ENCODE measurements around the gene IVNS1ABP.
"Not testable (repeated sequence)": the region's sequence is repeated elsewhere in the genome, so short reads cannot be mapped to it uniquely, and the experiment has no call there.

IVNS1ABP gene

DNA sequence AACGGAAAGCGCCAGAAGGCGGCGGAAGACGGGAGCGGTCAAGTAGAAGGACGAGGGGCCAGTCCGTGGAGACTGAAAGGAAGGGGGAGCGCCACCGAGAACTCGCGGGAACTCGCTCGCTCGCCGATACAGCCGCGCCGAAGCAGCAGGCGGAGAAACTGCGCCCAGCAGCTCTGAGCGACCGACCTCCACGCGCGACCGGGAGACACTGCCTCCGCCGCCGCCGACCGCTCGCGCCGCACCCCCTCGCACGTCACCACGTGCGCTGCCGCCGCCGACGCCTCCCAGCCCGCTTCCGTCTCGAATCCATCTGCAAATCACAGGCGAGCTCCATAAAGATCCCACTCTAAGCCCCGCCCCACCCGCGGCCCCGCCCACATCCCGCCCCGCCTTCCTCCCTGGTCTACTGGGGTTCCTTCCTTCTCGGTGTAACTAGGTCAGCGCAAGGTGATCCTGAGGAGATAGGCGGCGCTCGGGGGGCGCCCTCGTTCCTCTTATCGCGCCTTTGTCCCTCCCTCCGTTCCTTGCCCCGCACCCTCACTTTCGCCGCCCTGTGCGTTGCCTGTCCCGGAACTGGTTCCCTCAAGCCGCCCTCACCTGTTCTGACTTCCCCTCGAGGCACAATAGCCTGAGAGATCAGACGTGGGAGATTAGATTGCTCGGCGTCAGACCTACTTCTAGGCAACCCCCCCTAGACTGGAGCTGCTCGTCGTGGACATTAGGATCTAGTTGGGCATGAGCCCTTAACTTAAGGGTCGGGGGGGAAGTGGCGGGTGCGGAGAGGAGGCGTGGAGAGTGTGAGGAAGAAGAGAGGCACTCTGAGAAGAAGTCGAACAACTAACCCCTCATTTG, at the start of gene IVNS1ABP:
TSS of gene IVNS1ABP (minus strand) at position 210 of the 852 bp plus-strand sequence. CDS start 7,750 bp downstream, outside the sequence.
- H3K9me3 Mint-ChIP-seq, result peaks cover 5% of the 10 kb centered on the region
- H3K27me3 Mint-ChIP-seq, result no peaks in the 10 kb centered on the region
- peak within 1 kb of the TSS; percentile 98 for H3K27ac Mint-ChIP-seq
- H3K4me1 Mint-ChIP-seq, result peaks cover 55% of the 10 kb centered on the region
- peak; percentile 96 for DNase-seq
- CTCF ChIA-PET, result interaction anchor here (0.8 to 4.4 kb wide), 15 partner anchors 20 to 364 kb away, joined by 3 to 28 read pairs (median 4); no protein-coding TSS in a partner anchor
- H3K36me3 Mint-ChIP-seq, result peaks cover 24% of the 10 kb centered on the region
- peak within 1 kb of the TSS; percentile 95 for H3K4me3 Mint-ChIP-seq

DNA sequence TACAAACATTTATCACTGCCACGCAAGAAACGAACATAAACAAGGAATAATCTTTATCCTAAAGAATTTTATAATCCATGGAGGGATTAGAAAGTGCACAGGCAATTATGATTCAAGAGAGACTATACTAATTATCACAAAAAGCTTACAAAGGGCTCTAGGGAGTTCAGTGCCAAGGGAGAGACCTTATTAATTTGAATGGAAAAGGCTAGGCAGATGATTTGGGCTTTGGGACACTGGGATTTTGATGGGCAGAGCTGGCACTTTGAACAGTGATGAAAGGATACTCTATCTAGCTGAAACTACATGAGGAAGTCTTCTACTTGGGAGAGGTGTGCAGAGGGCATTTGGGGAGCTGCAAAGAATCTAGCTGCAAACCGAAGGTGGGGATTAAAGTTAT, 48.9 kb upstream of the IVNS1ABP start:
- H3K4me3 Mint-ChIP-seq, result no peak overlapping the region
- peaks cover 2% of the 10 kb centered on the region for H3K36me3 Mint-ChIP-seq
- H3K4me1 Mint-ChIP-seq, result no peaks in the 10 kb centered on the region
- DNase-seq, result no peak
- peaks cover 4% of the 10 kb centered on the region for H3K27me3 Mint-ChIP-seq
- peaks cover 10% of the 10 kb centered on the region for H3K9me3 Mint-ChIP-seq
- CTCF ChIA-PET, result interaction anchor here (0.8 kb wide), 1 partner anchor 304 kb away, joined by 3 read pairs; no protein-coding TSS in a partner anchor
- no peak overlapping the region for H3K27ac Mint-ChIP-seq

DNA sequence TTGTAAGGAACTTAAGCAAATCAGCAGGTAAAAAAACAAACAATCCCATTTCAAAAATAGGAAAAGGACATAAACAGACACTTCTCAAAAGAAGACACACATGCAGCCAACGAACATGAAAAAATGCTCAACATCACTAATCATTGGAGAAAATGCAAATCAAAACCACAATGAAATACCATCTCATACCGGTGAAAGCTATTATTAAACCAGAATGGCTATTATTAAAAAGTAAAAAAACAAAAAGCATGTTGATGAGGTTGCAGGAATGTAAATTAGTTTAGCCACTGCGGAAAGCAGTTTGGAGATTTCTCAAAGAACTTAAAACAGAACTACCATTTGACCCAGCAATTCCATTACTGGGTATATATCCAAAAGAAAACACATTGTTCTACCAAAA, 47.5 kb upstream of the IVNS1ABP start:
- CTCF ChIA-PET, H3K4me1 Mint-ChIP-seq: not testable (repeated sequence)

DNA sequence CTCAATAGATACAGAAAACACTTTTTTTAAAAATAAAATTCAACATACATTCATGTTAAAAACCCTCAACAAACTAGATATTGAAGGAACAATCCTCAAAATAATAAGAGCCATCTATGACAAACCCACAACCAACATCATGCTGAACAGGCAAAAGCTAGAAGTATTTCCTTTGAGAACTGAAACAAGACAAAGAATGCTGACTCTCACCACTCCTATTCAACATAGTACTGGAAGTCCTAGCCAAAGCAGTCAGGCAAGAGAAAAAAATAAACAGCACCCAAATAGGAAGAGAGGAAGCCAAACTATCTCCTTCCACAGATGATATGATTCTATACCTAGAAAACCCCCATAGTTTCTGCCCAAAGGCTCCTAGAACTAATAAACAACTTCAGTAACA, 46.2 kb upstream of the IVNS1ABP start:
- H3K36me3 Mint-ChIP-seq, result peaks cover 3% of the 10 kb centered on the region
- no peaks in the 10 kb centered on the region for H3K4me1 Mint-ChIP-seq
- DNase-seq, result no peak
- no peak overlapping the region for H3K4me3 Mint-ChIP-seq
- peaks cover 17% of the 10 kb centered on the region for H3K9me3 Mint-ChIP-seq
- CTCF ChIA-PET, result no interaction called here
- peaks cover 4% of the 10 kb centered on the region for H3K27me3 Mint-ChIP-seq
- no peak overlapping the region for H3K27ac Mint-ChIP-seq

More for the DNA sequence above, 47.5 kb upstream of the IVNS1ABP start:
- H3K27me3 Mint-ChIP-seq, H3K27ac Mint-ChIP-seq, H3K36me3 Mint-ChIP-seq, H3K4me3 Mint-ChIP-seq, DNase-seq: not testable (repeated sequence)
- peaks cover 15% of the 10 kb centered on the region for H3K9me3 Mint-ChIP-seq

DNA sequence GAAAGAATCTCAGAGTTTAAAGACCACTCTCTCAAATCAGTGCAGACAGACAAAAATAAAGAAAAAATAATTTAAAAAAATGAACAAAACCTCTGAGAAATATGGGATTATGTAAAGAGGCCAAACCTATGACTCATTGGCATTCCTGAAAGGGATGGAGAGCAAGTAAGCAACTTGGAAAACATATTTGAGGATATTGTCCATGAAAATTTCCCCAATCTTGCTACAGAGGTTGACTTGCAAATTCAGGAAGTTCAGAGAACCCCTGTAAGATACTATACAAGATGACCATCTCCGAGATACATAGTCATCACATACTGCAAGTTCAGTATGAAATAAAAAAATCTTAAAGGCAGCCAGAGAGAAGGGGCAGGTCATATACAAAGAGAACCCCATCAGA, 43.7 kb upstream of the IVNS1ABP start:
- Mint-ChIP-seq H3K4me1 (no peaks in the 10 kb centered on the region), H3K36me3 (peaks cover 3% of the 10 kb centered on the region), H3K27ac (no peak overlapping the region), H3K9me3 (peaks cover 17% of the 10 kb centered on the region), H3K27me3 (no peaks in the 10 kb centered on the region), H3K4me3 (no peak overlapping the region)
- CTCF ChIA-PET, result no interaction called here
- no peak for DNase-seq

DNA sequence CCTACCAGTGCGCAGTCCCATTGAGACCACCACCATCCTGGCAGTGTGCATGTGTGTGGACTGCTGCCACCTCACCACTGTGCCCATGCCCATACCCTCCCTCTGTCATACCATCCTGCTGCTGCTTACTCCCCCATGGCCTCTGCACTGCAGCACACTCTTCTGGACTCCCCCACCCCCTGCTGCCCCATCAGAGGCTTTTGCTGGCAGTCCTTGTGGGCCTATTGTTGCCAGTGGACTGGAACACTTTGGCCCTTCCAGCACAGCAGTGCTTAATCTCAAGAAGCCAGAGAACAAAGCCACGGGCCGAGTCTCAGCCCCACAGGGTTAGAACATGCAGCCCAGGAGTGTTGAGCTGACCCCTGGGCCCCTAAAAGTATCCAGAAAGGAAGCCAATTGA, 41.9 kb upstream of the IVNS1ABP start:
- DNase-seq, result no peak
- CTCF ChIA-PET, result interaction anchor here (0.7 kb wide), 1 partner anchor 264 kb away, joined by 3 read pairs; no protein-coding TSS in a partner anchor
- no peaks in the 10 kb centered on the region for H3K4me1 Mint-ChIP-seq
- H3K36me3 Mint-ChIP-seq, result peaks cover 3% of the 10 kb centered on the region
- H3K9me3 Mint-ChIP-seq, result peaks cover 17% of the 10 kb centered on the region
- no peaks in the 10 kb centered on the region for H3K27me3 Mint-ChIP-seq
- no peak overlapping the region for H3K4me3 Mint-ChIP-seq
- no peak overlapping the region for H3K27ac Mint-ChIP-seq

DNA sequence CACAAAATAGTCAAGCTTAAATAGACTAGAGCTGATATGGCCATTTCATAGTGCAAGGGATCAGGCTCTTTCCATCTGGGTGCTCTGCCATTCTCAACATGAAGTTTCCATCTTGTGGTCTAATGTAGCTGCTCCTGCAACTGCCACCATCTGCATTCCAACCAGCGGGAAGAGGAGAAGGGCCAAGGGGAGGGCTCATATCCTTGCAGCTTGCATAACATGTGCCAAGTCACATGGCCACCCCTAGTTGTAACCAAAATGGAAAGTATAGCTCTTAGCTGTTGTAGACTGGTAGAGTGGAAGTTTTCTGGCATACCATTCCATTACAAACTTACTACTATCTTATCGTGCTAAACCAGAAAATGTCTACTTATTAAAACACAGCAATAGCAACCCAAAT, 38.9 kb upstream of the IVNS1ABP start:
- no peak for DNase-seq
- Mint-ChIP-seq H3K36me3 (peaks cover 1% of the 10 kb centered on the region), H3K27ac (no peak overlapping the region), H3K4me3 (no peak overlapping the region), H3K9me3 (peaks cover 6% of the 10 kb centered on the region), H3K4me1 (no peaks in the 10 kb centered on the region), H3K27me3 (no peaks in the 10 kb centered on the region)
- CTCF ChIA-PET, result no interaction called here

DNA sequence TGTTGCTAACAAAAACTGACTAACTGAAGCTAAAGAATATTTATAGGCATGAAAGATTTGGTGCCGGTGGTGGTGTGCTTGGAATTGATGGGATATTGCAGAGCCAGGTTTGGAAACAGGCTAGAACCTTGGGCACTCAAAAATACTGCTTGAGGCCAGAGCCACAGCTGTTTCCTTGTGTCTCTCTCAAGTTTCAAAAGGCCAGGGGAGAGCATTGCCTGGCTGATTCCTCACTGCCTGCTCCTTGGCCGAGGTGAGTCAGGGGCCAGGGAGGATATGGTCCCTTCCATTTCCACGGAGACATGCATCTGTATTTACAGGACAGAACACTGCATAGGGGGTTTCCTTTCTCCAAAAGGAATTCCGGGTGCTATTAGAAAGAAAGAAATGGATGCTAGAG, 36.1 kb upstream of the IVNS1ABP start:
- H3K27ac Mint-ChIP-seq, result no peak overlapping the region
- CTCF ChIA-PET, result interaction anchor here (0.6 kb wide), 1 partner anchor 134 kb away, joined by 3 read pairs; no protein-coding TSS in a partner anchor
- no peak for DNase-seq
- no peak overlapping the region for H3K4me3 Mint-ChIP-seq
- no peaks in the 10 kb centered on the region for H3K9me3 Mint-ChIP-seq
- H3K4me1 Mint-ChIP-seq, result no peaks in the 10 kb centered on the region
- H3K27me3 Mint-ChIP-seq, result no peaks in the 10 kb centered on the region
- H3K36me3 Mint-ChIP-seq, result no peaks in the 10 kb centered on the region

DNA sequence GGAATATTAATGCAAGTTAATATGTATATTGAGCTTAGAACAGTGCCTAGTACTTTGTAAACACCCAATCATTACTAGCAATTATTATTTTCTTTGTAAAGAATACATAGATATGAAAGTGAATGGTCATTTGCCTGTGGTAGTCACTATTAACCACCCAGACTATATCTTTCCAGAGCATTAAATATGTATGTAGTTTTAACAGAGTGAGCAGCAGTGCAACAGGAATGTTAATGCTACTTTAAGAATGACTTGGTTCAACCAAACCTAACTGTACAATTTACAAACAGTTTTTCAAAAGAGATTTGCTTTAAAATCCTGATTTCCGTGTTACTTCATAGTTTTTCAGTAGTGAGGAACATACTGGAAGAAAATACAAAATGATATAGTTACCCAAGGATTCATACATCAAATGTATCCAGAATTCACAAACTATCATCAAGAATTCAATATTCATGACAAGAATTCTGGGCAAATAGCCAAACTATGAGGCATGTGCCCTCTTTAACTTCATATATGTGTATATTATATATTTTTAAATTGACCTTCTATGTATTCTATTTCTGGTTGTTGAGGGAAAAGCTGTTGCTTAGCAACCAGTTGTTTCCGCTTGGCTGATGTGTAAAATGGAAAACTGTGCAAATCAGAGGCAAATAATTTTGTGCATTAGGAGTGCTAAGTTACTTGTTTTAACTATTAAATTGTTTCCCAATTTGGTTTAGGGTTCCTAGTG, 34.9 kb upstream of the IVNS1ABP start:
- Mint-ChIP-seq H3K4me3 (no peak overlapping the region), H3K36me3 (no peaks in the 10 kb centered on the region), H3K4me1 (peaks cover 3% of the 10 kb centered on the region), H3K9me3 (no peaks in the 10 kb centered on the region), H3K27me3 (no peaks in the 10 kb centered on the region), H3K27ac (no peak overlapping the region)
- CTCF ChIA-PET, result interaction anchor here (0.7 kb wide), 1 partner anchor 416 kb away, joined by 3 read pairs; no protein-coding TSS in a partner anchor
- no peak for DNase-seq

DNA sequence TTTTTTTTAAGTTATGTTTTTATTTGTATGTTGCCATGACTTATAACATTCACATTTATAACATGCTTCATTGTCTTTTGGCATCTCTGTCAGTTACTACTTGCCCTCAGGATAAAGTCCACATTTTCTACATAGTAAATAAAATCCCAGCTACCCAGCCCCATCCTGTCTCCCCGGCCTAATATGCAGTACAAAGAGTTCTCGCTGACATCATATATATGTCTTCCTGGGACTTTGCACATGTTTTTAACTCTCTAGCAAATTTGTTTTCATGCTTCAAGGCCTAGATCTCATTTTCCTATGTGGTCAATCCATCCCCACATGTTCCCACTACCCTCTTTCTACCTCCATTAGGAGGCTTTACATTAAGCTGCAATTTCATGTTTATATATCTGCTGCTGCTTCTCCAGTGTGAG, 33.0 kb upstream of the IVNS1ABP start:
- CTCF ChIA-PET, result no interaction called here
- DNase-seq, result no peak
- H3K4me1 Mint-ChIP-seq, result peaks cover 9% of the 10 kb centered on the region
- H3K4me3 Mint-ChIP-seq, result no peak overlapping the region
- H3K9me3 Mint-ChIP-seq, result no peaks in the 10 kb centered on the region
- H3K36me3 Mint-ChIP-seq, result no peaks in the 10 kb centered on the region
- no peak overlapping the region for H3K27ac Mint-ChIP-seq
- H3K27me3 Mint-ChIP-seq, result no peaks in the 10 kb centered on the region

DNA sequence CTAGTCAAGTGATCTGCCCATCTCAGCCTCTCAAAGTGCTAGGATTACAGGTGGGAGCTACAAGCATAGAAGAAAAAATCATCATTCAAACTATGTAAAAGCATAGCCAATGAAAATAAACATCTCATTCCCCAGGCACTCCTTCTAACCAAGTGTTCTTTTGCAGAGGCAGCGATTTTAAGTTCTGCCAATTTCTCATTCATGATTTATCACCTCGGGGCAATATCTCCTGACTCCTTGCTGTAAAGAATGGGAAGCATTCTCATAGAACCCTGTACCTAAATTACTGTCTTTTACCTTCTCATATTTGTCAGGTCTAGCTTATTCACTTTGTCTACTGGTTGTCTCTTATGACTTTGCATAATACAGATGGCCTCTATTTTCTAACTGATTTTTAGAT, 32.5 kb upstream of the IVNS1ABP start:
- CTCF ChIA-PET, result interaction anchor here (1.2 kb wide), 1 partner anchor 331 kb away, joined by 3 read pairs; no protein-coding TSS in a partner anchor
- H3K27me3 Mint-ChIP-seq, result no peaks in the 10 kb centered on the region

DNA sequence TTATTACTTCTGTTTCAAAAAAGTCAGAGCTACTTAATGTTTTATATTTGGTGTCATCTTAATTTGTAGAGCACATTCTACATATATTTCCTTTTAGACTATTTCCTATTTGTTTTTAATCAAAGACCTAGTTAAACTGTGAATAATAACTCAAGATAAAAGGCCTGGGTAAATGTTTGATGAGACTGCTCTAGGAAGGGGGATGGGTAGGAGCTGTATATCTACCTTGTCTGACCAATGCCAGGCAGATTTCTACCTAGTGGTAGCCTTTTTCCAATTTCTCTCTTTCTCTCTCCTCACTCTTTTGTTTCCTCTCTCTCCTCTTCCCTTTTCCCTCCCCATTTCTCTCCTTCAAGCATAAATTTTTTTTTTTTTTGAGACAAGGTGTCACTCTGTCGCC, 31.9 kb upstream of the IVNS1ABP start:
- no peak for DNase-seq
- Mint-ChIP-seq H3K4me1 (peaks cover 9% of the 10 kb centered on the region), H3K27ac (no peak overlapping the region), H3K27me3 (no peaks in the 10 kb centered on the region), H3K36me3 (no peaks in the 10 kb centered on the region), H3K4me3 (no peak overlapping the region), H3K9me3 (no peaks in the 10 kb centered on the region)
- CTCF ChIA-PET, result interaction anchor here (1.2 kb wide), 1 partner anchor 332 kb away, joined by 3 read pairs; no protein-coding TSS in a partner anchor

More for the DNA sequence above, 32.5 kb upstream of the IVNS1ABP start:
- no peak overlapping the region for H3K27ac Mint-ChIP-seq
- no peaks in the 10 kb centered on the region for H3K36me3 Mint-ChIP-seq
- no peak overlapping the region for H3K4me3 Mint-ChIP-seq
- DNase-seq, result no peak
- H3K9me3 Mint-ChIP-seq, result no peaks in the 10 kb centered on the region
- peaks cover 9% of the 10 kb centered on the region for H3K4me1 Mint-ChIP-seq

DNA sequence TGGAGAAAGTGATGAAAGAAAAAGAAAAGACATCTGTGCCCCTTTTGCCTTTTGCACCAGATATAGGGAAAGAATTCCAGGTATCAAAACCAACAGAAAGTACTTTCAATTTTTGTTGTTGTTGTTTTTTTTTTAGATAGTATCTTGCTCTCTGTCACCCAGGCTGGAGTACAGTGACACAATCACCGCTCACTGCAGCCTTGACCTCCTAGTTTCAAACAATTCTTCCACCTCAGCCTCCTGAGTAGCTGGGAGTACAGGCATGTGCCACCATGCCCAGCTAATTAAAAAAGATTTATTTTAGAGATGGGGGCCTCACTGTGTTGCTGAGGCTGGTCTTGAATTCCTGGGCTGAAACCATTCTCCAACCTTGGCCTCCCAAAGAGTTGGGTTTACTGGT, 31.3 kb upstream of the IVNS1ABP start:
- Mint-ChIP-seq H3K27ac (peak overlapping the region; percentile 53), H3K4me3 (no peak overlapping the region), H3K36me3 (no peaks in the 10 kb centered on the region), H3K27me3 (no peaks in the 10 kb centered on the region), H3K9me3 (no peaks in the 10 kb centered on the region), H3K4me1 (peaks cover 9% of the 10 kb centered on the region)
- DNase-seq, result no peak
- CTCF ChIA-PET, result no interaction called here

DNA sequence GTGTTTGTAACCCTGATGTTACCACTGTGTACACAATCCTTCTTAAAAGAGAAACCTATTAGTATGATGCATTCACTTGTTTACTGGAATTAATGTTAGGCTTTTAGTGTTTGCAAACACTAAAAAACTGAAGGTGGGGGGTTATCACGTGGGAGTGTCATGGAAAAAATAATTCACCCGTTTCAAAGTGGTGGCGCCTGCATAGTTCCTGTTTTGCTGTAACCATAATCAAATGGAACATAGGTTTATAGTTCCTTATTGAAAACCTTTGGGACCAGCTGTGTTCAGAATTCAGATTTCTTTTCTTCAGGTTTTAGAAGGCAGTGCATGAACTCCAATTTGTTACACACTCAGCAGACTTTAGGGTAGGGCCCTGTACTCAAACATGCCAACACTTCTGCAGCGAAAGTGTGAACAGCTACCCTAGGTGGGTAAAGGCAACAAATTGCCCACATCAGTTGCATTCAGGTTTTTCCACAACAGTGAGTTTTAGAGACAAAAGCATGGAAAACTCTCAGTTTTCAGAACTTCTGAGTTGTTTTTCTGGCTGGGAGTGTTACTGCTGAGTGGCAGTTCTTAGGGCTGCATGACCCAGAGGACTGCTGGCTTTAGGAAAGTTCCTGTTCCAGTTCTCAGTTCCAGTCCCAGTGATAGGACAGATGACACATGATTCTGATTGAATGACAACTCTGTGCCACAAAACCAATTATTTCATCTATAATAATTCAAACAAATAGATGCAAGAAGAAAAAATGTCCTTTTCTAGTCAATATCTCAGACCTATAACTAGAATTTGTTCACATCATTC, 29.1 kb upstream of the IVNS1ABP start:
- no peak for DNase-seq
- H3K27me3 Mint-ChIP-seq, result no peaks in the 10 kb centered on the region
- H3K9me3 Mint-ChIP-seq, result no peaks in the 10 kb centered on the region
- no peak overlapping the region for H3K4me3 Mint-ChIP-seq
- peaks cover 3% of the 10 kb centered on the region for H3K36me3 Mint-ChIP-seq
- CTCF ChIA-PET, result no interaction called here
- peaks cover 9% of the 10 kb centered on the region for H3K4me1 Mint-ChIP-seq
- H3K27ac Mint-ChIP-seq, result no peak overlapping the region

All from activated naive CD4-positive, alpha-beta T cell treated with anti-CD3 and anti-CD28 coated beads, Interleukin-2, amount 10 ng/mL, durations not matched to agents 7 days and 5 days (primary cell).